Esophagus muscularis mucosa (tissue), 4 donors: ENCODE results near the gene FAM209A.

Source experiments
- CTCF ChIP-seq, 3 experiments: fragments of 200-600 bp in 2 of 3; fragments of 450-650 bp in 1 of 3; sonication (generic) in 2 of 3; IDR thresholded peaks; one replicate each; pipeline ENCODE4 v1.5.1; 2017 to 2019; ENCODE audit warnings: antibody characterized with exemption in 3 of 3, mild to moderate bottlenecking in 2 of 3, moderate library complexity in 1 of 3
- EP300 ChIP-seq: sonication (generic); formaldehyde crosslinking; IDR thresholded peaks from one replicate; pipeline ENCODE4 v1.6.1; 2017; ENCODE audit warnings: antibody characterized with exemption
- POLR2A ChIP-seq: fragments of 450-650 bp; IDR thresholded peaks from one replicate; pipeline ENCODE4 v1.6.1; 2017; ENCODE audit warnings: antibody characterized with exemption, moderate library complexity, mild to moderate bottlenecking, low read depth
- POLR2AphosphoS5 ChIP-seq, 2 donors: sonication (generic); formaldehyde crosslinking; IDR thresholded peaks; one replicate each; pipeline ENCODE4 v1.6.1; 2017; ENCODE audit warnings: antibody characterized with exemption in 2 of 2

GRCh38 chr20:56522311-56522710 lies 2.2 kb upstream of the FAM209A start:
- no peak for TF ChIP-seq CTCF (IDR thresholded peaks at IDR 0.05)
- no peak for TF ChIP-seq POLR2A
- TF ChIP-seq POLR2AphosphoS5 (IDR thresholded peaks at IDR 0.05): no peak
- no peak for TF ChIP-seq EP300
